Hepatocyte (in vitro differentiated cells): ENCODE results near the gene PUSL1. TPM values are rescaled to one million over a fixed set of nuclear protein-coding genes. Genes with fewer than 3 reads are reported as not detected.

Experiments
- DNase-seq: peaks from one replicate; pipeline ENCODE4 v3.0.0-alpha.2; 2016; ENCODE audit warnings: low spot score
- H2AFZ ChIP-seq: fragments of 200-600 bp; sonication (generic); 2 replicates; pipeline ENCODE4 v1.6.0; 2016; ENCODE audit warnings: antibody characterized with exemption, mild to moderate bottlenecking
- H3K27ac ChIP-seq: fragments of 200-600 bp; sonication (generic); 2 replicates; pipeline ENCODE4 v1.5.1; 2016; ENCODE audit warnings: mild to moderate bottlenecking
- H3K27me3 ChIP-seq: fragments of 200-600 bp; sonication (generic); 2 replicates; pipeline ENCODE4 v1.6.1; 2016
- H3K36me3 ChIP-seq: fragments of 200-600 bp; sonication (generic); replicated peaks from 2 replicates; pipeline ENCODE4 v1.5.1; 2016; ENCODE audit warnings: low read depth; ENCODE audit not compliant: insufficient read depth
- H3K4me1 ChIP-seq: fragments of 200-600 bp; sonication (generic); 2 replicates; pipeline ENCODE4 v1.5.1; 2016; ENCODE audit warnings: mild to moderate bottlenecking, moderate library complexity; ENCODE audit not compliant: insufficient read depth
- H3K4me2 ChIP-seq: fragments of 200-600 bp; sonication (generic); 2 replicates; pipeline ENCODE4 v1.6.0; 2016
- H3K4me3 ChIP-seq: fragments of 200-600 bp; sonication (generic); 2 replicates; pipeline ENCODE4 v1.5.1; 2016; ENCODE audit warnings: mild to moderate bottlenecking
- H3K79me2 ChIP-seq: fragments of 200-600 bp; sonication (generic); 2 replicates; pipeline ENCODE4 v1.6.0; 2017; ENCODE audit warnings: mild to moderate bottlenecking
- H3K9me2 ChIP-seq: fragments of 200-600 bp; sonication (generic); replicated peaks from 2 replicates; pipeline ENCODE4 v1.6.0; 2017; ENCODE audit warnings: mild to moderate bottlenecking; ENCODE audit not compliant: insufficient read depth
- H3K9me3 ChIP-seq: fragments of 200-600 bp; sonication (generic); 2 replicates; pipeline ENCODE4 v1.5.1; 2016; ENCODE audit warnings: low read depth, mild to moderate bottlenecking
- H4K20me1 ChIP-seq: fragments of 200-600 bp; sonication (generic); 2 replicates; pipeline ENCODE4 v1.6.0; 2016; ENCODE audit warnings: mild to moderate bottlenecking; ENCODE audit not compliant: insufficient read depth, poor library complexity, severe bottlenecking
- CTCF ChIP-seq: fragments of 200-600 bp; sonication (generic); IDR thresholded peaks from 2 replicates; pipeline ENCODE4 v1.5.1; 2016; ENCODE audit warnings: antibody characterized with exemption, mild to moderate bottlenecking; ENCODE audit not compliant: poor library complexity
- EZH2 ChIP-seq: fragments of 200-600 bp; sonication (generic); IDR thresholded peaks from 2 replicates; pipeline ENCODE4 v1.6.1; 2016; ENCODE audit warnings: antibody characterized with exemption, mild to moderate bottlenecking, borderline replicate concordance
- EZH2phosphoT487 ChIP-seq: fragments of 200-600 bp; sonication (generic); IDR thresholded peaks from one replicate; pipeline ENCODE4 v1.6.1; 2018; ENCODE audit warnings: antibody characterized with exemption, mild to moderate bottlenecking, low read depth, moderate library complexity; ENCODE audit not compliant: unreplicated experiment, severe bottlenecking
- WGBS: methylation state at CpG from one replicate; pipeline ENCODE4 v1.1.6; 2016; ENCODE audit warnings: low lambda C conversion rate; ENCODE audit errors: missing lambda C conversion rate; 5-methylcytosine and 5-hydroxymethylcytosine counted together
- polyA plus RNA-seq: library from polyadenylated mRNA; unstranded; fragments of >200 nt; fragmentation: Nextera tagmentation; extraction: Ambion mirVana; gene quantifications from 2 replicates; pipeline ENCODE4 v1.2.1, GENCODE V29; 2016
- total RNA-seq: library from RNA; depleted of rRNA; stranded (reverse); fragments of >200 nt; gene quantifications from 2 replicates; pipeline ENCODE4 v1.2.3, GENCODE V29; 2014

Gene PUSL1
- total and polyA plus RNA-seq, 2 experiments from 2014 or later, result 27.7 to 37.2 TPM

GRCh38 chr1:1328254-1328653 is 19.9 kb downstream of the PUSL1 start:
- H3K27ac ChIP-seq, result no peak overlapping the region
- H3K9me2 ChIP-seq, result no peaks in the 10 kb centered on the region
- peaks cover 32% of the 10 kb centered on the region for H3K79me2 ChIP-seq
- H4K20me1 ChIP-seq, result peaks cover 17% of the 10 kb centered on the region
- TF ChIP-seq CTCF (no peak), EZH2phosphoT487 (no peak), EZH2 (no peak)
- H3K4me1 ChIP-seq, result peaks cover 24% of the 10 kb centered on the region
- no peak overlapping the region for H2AFZ ChIP-seq
- H3K27me3 ChIP-seq, result no peaks in the 10 kb centered on the region
- H3K4me3 ChIP-seq, result no peak overlapping the region
- 93% methylated on average over 15 of the region's 15 CpGs for WGBS
- no peak overlapping the region for H3K4me2 ChIP-seq
- H3K36me3 ChIP-seq, result no peaks in the 10 kb centered on the region
- no peaks in the 10 kb centered on the region for H3K9me3 ChIP-seq
- DNase-seq, result no peak

- no peaks in the 10 kb centered on the region for H3K9me3 ChIP-seq
- H3K36me3 ChIP-seq, result no peaks in the 10 kb centered on the region
- peaks cover 24% of the 10 kb centered on the region for H3K79me2 ChIP-seq
- peaks cover 13% of the 10 kb centered on the region for H4K20me1 ChIP-seq
- 95% methylated on average over 58 of the region's 58 CpGs for WGBS
- no peaks in the 10 kb centered on the region for H3K9me2 ChIP-seq
- no peak for TF ChIP-seq CTCF
- TF ChIP-seq EZH2, result no peak
- no peak for TF ChIP-seq EZH2phosphoT487
- H3K4me1 ChIP-seq, result peaks cover 20% of the 10 kb centered on the region
- H3K27me3 ChIP-seq, result no peaks in the 10 kb centered on the region
- H2AFZ ChIP-seq, result no peak overlapping the region
- no peak overlapping the region for H3K4me3 ChIP-seq
- no peak overlapping the region for H3K27ac ChIP-seq
- H3K4me2 ChIP-seq, result no peak overlapping the region
- no peak for DNase-seq
Measured at GRCh38 chr1:1329304-1330210, 21.2 kb downstream of the PUSL1 start.

GRCh38 chr1:1330366-1331067 is 22.1 kb downstream of the PUSL1 start:
- Histone ChIP-seq H3K4me2 (peak overlapping the region; percentile 62), H2AFZ (no peak overlapping the region), H3K27ac (no peak overlapping the region)

More at GRCh38 chr1:1330366-1331067, 22.1 kb downstream of the PUSL1 start:
- H3K9me3 ChIP-seq, result no peaks in the 10 kb centered on the region
- peaks cover 20% of the 10 kb centered on the region for H3K4me1 ChIP-seq
- no peaks in the 10 kb centered on the region for H3K36me3 ChIP-seq
- H4K20me1 ChIP-seq, result peaks cover 9% of the 10 kb centered on the region
- H3K79me2 ChIP-seq, result peaks cover 16% of the 10 kb centered on the region
- 68% methylated on average over 15 of the region's 15 CpGs for WGBS
- no peaks in the 10 kb centered on the region for H3K27me3 ChIP-seq
- no peak overlapping the region for H3K4me3 ChIP-seq
- TF ChIP-seq EZH2 (no peak), EZH2phosphoT487 (no peak), CTCF (no peak)
- no peak for DNase-seq
- no peaks in the 10 kb centered on the region for H3K9me2 ChIP-seq
